Lung microvascular endothelial cell (primary cell): ENCODE results near the gene SULT1C2. TPM values are rescaled to one million over a fixed set of nuclear protein-coding genes. Genes with fewer than 3 reads are reported as not detected.
A peak's percentile ranks its signal among the peaks of the same experiment; 100 is the strongest.

Experiments used
- DNase-seq, 2 donors: peaks; one replicate each; pipeline versions ENCODE4 v3.0.0 to v3.0.0-alpha.2; 2010; ENCODE audit warnings: low read depth in 2 of 2
- total RNA-seq: library from RNA; depleted of rRNA; stranded (reverse); fragments of >200 nt; gene quantifications from 2 replicates; pipeline ENCODE4 v1.2.1, GENCODE V29; 2014

The SULT1C2 gene
- total RNA-seq, 1 donor from 2014 or later = not detected

- DNase-seq = no peak
These were observed 5.2 kb downstream of the SULT1C2 start for GRCh38 chr2:108293850-108294249.

DNA sequence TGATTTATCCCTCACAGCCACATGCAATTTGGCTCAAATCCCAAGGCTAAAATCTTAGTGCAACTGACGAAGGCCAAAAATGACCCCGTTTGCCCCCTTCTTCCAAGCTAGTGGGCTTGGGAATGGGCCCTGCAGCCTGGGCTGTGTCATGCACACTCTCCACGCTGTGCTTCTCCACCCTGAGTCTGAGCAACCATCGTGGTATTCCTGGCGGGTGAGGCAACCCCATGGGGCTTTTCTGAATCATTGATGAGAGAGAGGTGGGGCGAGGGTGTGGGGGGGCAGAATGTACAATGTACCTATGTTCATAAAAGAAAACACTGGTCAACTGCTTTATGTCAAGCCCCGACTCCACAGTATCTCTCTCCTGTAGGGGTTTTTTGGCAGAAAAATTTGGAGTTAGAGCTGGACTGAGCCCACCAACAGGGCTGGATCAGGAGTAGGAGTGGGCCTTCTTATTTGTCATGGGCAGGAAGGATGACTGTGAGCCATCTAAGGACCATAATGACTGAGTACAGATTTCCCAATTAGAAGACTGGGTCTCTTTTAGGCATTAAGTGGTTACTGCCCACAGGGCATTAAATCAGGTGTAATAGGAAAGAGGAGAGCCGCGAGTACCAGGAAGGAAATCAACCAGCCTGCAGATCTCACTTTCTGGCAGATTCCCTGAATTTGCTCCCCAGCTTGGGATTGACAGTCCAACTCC lies 8.9 kb downstream of the SULT1C2 start:
- no peak for DNase-seq

DNA sequence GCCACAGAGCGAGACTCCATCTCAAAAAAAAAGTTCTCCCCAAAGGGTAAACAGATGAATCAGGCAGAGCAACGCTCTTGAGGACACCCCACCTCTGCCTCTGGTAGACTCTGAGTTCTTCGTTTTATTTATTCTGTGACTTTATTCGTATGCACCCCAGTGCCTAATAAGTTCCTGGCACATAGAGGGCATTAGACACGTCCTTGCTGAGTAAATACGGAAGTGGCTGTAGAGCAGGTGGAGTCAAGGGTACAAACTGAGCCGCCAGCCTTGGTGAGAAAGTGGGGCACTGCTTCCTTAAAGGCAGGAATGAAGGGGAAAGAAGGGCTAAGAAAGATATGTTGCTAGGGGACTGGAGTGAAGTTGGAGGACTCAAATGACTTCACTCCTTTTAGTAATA lies 12.9 kb downstream of the SULT1C2 start:
- no peak for DNase-seq

GRCh38 chr2:108304975-108305374 lies 16.3 kb downstream of the SULT1C2 start:
- DNase-seq = no peak

GRCh38 chr2:108305901-108306300 lies 17.2 kb downstream of the SULT1C2 start:
- DNase-seq = peak in 1 of 2 donors; percentile 11

DNA sequence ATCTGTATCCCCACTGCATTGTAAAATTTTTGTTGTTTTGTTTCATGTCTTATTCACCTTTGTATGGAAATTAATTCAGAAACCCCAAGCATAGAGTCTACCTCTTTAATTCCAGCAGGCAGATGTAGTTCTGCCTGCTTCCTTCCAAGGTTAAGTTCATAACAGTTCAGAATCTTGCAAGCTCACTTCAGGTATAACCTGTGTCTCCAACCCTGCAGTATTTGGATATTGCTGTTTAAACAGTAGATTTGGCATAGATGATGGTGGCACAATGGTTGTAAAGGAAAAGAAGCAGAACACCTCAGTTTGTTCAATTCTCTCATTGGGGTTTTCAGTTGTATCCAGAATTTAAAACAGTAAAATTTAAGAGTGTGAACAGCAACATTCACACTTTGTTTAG lies 21.2 kb downstream of the SULT1C2 start:
- no peak for DNase-seq

GRCh38 chr2:108314586-108315296 lies 26.0 kb downstream of the SULT1C2 start:
- DNase-seq = no peak

- no peak for DNase-seq
These were observed 26.8 kb downstream of the SULT1C2 start for GRCh38 chr2:108315444-108315934.

DNA sequence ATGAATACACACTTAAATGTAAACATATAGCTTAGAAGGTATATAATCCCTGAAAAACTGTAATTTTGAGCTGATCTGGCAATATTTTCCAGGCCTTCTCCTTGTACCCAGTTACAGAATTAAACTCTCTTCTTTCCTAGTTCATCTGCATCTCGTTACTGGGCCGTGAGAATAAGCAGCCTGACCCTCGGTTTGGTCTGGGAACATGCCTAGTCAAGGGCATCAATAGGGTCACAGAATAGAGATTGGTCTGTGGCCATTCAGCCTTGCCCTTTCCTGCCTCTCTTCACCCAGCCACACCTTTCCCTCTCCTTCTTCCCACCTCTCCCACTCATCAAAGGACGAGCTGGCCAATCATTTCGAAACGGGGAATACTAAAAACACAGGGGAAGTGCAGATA lies 27.3 kb downstream of the SULT1C2 start:
- DNase-seq = no peak

DNA sequence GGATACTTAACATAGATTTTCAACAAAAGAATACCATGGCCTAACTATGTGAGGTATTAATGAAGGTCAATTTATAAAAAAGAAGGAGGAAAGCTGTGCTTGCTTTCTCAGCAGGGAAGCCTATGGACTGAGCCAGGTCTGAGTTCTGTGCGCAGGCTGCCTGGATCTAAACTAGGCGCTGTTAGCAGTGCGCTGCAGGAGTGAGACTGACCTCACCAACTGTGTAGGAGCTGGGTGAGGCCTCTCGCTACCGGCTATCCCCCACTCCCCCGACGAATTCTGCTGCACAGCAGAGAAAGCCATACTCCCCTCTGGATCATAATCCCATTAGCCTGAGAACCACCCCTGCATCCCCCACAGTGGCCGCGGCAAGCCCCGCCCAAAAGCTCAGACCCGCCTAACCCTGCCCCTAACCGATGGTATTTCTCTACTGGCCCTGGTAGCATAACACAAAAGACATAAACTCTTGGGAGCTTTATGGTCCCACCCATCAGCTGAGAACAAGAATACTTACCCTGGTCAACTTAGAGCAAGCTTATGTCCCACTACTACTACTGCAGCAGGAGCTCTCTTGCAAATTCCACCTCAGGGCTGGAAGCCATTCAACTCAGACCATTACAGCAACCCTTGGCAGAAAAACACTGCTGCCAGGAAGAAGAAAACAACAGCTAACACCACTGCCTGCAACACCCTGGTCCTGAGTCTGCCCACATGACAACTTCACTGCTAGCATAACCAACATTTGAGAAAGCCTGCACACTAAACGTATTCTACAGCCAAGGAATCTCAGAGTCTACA lies 28.0 kb downstream of the SULT1C2 start:
- DNase-seq = no peak

DNA sequence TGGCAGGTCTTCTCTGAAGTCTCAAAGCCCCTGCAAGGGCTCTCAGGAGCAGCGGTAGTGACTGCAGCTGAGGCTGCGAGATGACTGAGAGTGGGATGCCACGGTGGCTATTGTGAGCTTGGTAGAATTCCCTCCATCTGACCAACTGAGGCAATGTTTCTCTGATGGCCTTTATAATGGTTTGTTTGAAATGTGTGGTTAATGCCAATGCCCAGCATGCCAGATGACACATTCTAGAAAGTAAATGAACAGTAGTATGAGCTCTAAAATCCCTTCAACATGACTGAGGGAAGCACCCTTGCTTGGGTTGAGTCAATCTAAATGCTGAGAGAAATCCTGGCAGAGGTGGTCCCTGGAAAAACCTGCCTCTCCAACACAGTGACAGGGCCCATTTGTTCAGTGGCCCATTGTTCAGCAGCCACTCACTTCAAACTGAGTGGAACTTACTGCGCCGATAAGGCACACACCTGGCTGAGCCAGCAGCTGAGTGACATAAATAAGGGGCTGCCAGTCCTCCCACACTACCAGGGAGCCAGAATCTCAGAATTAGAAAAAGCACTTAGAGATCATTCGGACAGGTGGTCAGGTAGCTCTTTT lies 31.7 kb downstream of the SULT1C2 start:
- DNase-seq = no peak

DNA sequence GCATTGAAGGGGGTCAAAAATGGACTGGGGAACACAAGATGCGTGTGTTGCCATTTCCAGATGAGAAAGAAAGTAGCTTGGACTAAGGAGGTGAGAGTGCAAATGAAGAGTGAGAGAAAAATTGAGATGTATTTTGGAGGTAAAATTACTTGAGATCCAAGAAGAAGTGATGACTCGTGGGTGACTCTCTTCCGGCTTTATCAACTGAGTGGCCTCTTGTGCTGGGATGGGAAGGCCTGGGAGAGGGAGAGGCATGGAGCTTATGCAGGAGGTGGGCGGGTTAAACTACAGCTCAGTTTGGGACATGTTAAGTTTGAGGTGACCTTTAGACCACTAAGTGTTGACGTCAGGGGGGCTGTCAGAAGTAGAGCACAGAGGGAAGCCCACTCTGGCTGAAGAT lies 34.9 kb downstream of the SULT1C2 start:
- peak in 1 of 2 donors; percentile 35 for DNase-seq

DNA sequence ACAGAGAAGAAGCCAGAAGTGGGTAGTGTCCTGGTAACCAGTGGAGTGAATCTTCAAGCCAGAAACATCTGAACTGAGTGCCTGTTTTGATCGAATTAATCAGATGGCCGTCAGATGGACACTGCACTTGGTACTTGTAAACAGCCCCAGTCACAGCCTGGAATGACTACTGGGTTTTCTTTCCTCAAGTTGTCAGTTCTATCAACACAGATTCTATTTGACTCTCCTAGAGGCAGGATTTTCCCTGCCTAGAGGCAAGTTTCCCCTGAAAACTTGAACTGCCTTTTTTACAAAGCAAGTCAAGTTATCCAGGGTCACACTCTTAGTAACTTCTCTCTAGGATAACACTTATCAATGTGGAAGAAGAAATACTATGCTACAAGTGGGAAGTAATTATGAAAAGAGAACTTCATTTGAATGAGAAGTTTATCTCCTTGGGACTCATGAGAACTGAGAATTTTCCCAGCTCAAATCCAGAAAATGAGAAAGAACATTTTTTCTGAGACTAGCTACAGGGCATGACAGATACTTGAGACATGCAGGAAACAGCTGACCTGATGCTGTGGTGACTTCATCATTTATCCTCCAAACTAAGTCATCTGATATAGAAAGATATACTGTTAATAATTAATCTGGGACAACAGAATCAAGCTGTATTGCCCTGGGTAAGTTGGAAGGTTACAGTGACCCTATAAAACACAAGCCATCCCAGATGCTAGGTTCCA lies 36.0 kb downstream of the SULT1C2 start:
- peak in 1 of 2 donors; percentile 75 for DNase-seq

GRCh38 chr2:108325756-108326155 lies 37.1 kb downstream of the SULT1C2 start:
- DNase-seq = no peak

GRCh38 chr2:108329771-108330170 lies 41.1 kb downstream of the SULT1C2 start:
- no peak for DNase-seq

DNA sequence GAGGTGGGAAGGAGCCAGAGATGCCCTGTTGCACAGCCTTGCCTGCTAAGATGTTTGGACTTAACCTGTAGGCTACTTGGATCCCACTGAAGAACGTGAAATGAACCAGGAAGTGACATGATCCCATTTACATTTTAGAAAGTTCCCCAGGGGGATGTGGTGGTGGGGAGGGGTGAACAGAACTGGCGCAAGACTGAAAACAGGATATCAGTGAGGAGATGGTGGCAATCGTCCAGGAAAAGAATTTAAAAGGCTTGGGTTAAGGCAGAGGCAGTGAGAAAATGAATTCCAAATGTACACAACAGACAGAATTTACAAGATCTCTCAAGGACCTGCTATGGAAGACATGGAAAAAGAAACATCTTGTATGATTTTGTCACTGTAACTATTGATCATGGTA lies 42.3 kb downstream of the SULT1C2 start:
- peak in 1 of 2 donors; percentile 26 for DNase-seq

DNA sequence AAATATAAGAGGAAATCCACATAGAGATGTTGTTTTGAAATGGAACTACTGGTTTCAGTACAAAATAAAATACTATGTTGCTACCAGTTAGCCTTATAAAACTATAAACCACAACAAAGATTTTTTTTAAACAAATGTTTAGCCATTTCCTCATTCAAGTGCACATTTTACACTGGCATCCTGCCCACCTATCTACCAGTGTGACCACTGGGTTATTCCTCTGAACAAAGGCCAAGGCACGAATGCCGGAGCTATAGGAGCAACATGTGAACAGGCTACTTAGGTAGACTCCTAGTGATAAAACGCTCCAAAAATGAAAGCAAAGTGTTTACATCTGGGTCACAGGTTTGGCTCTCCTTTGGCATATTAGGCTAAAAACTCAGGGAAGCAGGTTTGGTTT lies 57.3 kb downstream of the SULT1C2 start:
- peak in 1 of 2 donors; percentile 36 for DNase-seq

- DNase-seq = no peak
These were observed 58.1 kb downstream of the SULT1C2 start for GRCh38 chr2:108346827-108347226.

GRCh38 chr2:108347786-108348185 lies 59.1 kb downstream of the SULT1C2 start:
- DNase-seq = no peak

DNA sequence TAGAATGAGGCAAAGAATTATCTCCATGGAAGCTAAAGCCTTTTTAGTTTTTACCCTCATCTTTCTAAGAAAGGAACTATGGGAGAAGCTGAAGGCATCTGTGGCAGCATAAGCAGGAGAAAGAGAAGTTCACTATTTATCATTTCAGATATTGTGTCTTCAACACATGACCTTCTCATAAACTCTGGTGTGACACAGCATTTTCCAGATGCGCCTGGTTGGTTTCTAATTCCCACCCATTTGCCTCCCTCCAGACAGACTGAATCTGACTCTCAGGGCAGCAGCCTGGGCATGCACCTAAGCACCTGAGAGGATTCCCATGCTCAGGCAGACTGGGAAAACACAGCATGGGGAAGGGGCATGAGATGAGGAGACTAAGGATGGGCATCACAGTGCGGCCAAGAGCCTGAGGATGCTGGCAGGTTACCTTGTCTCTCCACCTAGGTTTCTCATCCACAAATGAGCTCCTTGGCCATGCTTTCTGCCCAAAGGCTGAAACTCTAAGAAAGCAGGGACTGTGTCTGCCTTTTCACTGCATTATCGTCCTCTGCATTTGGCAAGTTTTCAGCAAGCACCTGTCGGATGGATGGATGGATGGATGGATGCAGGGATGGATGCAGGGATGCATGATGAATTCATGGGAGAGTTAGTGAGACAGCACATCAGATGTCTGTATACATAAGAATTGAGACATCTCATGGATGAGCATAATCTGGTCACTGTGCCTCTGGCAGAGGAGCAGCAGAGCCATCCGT lies 60.3 kb downstream of the SULT1C2 start:
- DNase-seq = no peak
